Medulla oblongata (tissue), 1 donor: Measurements from ENCODE around the gene CDC42EP2.
A peak's percentile ranks its signal among the peaks of the same experiment; 100 is the strongest.

Experiments used
- DNase-seq: peaks from one replicate; pipeline ENCODE4 v3.0.0-alpha.2; 2015; ENCODE audit errors: extremely low spot score

The CDC42EP2 gene, protein sequence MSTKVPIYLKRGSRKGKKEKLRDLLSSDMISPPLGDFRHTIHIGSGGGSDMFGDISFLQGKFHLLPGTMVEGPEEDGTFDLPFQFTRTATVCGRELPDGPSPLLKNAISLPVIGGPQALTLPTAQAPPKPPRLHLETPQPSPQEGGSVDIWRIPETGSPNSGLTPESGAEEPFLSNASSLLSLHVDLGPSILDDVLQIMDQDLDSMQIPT

GRCh38 chr11:65314501-65315203 lies at the start of gene CDC42EP2:
TSS of gene CDC42EP2 (plus strand) at chr11:65314866. CDS start at chr11:65320899, 6,033 bp downstream.
- DNase-seq, result peak; percentile 93

GRCh38 chr11:65266210-65266609 lies 48.5 kb upstream of the CDC42EP2 start:
- no peak for DNase-seq

DNA sequence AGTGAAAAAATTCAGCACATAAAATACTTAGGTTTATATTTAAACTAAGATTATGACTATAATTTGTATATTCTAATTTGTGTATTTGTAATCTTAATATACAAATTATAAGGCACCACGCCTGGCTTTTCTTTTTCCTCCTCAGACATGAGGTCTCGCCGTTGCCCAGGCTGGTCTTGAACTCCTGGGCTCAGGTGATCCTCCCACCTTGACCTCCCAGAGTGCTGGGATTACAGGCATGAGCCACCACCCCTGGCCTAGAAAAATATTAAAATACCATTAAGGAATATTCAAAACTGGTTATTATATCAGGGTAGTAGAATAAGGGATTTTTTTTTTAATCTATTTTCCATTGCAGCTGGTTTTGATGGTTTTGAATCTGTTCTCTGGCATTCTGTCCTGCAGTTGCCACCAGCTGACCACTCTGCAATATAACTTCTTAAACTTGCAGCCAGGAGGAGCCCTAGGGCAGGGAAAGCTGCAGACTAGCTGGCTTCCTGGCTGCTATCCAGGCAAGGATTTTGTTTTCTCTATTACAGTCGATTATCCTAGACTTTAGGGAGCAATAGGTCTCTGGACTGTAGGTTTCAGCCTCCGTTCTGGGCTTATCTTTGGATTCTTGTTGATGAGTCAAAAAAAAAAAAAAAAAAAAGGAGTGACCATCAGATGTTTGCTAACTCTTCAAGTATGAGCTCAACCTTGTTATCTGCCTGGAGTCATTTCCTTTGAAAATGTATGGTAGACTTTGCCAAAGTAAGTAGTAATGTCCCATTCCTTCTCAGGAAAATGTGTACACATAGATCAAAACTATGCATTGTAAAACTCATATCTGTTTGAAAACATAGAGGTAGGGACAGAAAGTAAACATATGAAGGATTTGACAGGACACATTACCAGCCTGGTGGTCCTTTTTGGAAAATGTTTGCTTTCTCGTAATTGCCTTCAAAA lies 39.7 kb upstream of the CDC42EP2 start:
- DNase-seq, result peak; percentile 91

DNA sequence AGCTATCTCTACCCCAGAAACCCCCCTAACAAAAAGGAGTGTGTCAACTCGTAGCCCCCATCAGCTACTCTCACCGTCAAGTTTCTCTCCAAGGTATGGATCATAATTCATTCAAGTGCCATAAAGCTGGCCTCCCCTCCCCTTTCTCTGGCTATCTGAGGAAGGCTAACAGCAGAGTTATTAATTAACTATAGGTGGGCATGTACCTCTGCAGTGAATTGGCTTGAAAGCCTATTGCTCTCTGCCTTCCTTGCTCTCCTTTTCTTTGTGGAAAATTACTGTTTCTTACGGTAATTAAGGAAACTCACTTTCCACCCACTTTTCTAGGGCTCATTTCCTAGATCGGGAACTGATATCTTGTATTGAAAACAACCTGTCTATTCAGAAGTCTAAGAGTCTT lies 38.8 kb upstream of the CDC42EP2 start:
- DNase-seq, result no peak

GRCh38 chr11:65277631-65278277 lies 36.9 kb upstream of the CDC42EP2 start:
- DNase-seq, result no peak

GRCh38 chr11:65278356-65278755 lies 36.3 kb upstream of the CDC42EP2 start:
- no peak for DNase-seq

DNA sequence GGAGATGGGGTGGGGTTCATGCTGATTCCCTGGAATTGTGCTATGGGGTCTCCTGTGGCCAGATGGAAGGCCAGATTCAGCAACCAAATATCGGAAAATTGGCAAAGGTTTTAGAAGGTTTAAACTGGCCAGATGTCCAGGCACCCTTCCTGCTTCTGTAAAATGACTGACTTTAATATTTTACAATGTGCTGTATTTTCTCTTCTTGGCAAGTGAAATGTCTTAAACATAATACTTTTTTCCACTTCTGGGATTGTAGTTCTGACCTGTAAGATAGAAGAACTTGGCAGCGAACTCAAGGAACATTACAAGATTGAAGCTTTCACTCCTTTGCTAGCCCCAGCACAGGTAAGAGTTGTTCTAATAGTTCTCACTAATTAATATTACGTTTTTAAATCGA lies 35.4 kb upstream of the CDC42EP2 start:
- DNase-seq, result no peak

DNA sequence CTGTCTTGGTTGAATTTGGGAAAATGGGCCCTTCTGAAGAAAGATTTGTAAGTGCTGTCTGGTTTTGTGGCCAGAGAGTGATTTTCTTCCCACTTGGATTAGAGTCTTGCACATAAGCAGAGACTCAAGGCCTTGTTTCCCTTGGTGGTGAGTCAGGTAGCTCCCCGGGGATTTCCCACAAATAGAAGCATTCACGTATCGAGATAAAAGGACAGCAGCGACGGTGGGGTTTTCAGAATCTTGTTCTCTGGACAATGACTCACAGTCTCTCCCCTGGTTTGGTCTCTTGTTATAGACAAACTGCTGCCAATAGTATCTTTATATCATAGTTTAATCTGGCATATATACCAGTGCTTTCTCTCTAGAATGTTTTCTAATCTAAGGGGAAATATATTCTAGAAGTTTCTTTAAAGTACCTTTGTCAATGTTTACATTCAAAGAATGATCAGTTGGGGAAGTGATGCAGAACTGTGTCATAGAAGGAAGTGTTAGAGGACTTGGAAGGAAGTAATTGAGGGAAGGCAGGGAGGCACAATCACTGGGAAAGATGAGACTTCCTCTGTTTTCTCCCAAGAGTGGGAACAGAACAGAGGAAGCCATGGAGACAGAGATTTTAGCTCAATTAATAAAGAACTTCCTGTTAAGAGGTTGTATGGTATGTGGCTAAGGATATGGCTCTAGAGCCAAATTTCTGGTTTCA lies 34.8 kb upstream of the CDC42EP2 start:
- no peak for DNase-seq

DNA sequence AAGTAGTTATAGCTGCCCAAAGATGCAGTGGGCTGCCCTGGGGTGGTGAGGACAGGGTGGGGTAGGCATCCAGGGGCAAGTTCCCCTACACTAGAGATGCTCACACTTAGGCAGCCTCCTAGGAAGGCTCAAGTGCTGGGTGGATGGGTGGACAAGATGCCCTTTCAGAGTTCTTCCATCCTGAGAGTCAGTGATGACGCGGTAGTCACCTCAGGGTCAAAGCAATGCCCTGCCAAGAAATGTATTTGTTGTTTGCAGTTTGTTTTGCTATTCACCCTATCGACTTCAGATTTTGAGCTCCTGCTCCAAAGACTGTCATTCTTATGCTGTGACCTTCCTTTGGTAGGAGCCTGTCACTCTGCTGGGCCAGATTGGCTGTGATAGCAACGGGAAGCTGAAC lies 34.0 kb upstream of the CDC42EP2 start:
- no peak for DNase-seq

DNA sequence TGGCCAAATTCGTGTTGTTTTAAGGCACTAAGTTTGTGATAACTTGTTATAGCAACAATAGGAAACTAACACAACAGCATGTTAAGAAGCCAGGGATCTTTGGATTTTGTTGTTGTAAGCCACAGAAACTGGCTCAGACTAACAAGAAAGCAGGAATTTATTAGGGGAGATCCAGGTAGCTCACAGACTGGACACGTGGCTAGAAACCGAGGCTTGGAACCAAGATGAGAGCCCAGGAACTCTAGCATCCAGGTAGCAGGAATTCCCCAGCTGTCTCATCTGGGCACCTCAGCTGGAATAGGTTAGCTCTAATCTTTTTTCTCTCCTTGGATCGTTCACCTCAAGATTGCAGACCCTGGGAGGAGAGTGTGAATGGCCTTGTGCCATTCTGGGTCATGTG lies 28.0 kb upstream of the CDC42EP2 start:
- DNase-seq, result no peak

GRCh38 chr11:65287601-65288000 lies 27.1 kb upstream of the CDC42EP2 start:
- no peak for DNase-seq

- DNase-seq, result no peak
These were observed 25.7 kb upstream of the CDC42EP2 start for GRCh38 chr11:65288706-65289536.

- DNase-seq, result peak; percentile 95
These were observed 24.1 kb upstream of the CDC42EP2 start for GRCh38 chr11:65290448-65291165.

DNA sequence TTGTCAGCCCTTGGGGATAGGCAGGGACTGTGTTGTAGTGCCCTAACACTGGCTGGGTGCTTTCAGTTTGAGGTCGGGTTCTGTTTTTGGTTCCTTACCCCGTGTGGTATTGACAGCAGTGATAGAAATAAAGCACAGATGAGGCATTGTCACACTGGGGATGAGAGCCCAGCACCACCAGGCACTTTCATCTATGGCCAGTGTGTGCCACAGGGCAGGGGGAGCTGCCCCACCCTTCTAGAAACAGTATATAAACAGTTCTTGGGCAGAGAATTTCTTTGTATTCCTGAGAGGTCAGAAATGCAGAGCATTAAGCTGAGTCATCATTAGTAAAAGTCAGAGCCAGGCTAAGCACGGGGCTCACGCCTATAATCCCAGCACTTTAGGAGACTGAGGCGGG lies 23.1 kb upstream of the CDC42EP2 start:
- DNase-seq, result peak; percentile 94

DNA sequence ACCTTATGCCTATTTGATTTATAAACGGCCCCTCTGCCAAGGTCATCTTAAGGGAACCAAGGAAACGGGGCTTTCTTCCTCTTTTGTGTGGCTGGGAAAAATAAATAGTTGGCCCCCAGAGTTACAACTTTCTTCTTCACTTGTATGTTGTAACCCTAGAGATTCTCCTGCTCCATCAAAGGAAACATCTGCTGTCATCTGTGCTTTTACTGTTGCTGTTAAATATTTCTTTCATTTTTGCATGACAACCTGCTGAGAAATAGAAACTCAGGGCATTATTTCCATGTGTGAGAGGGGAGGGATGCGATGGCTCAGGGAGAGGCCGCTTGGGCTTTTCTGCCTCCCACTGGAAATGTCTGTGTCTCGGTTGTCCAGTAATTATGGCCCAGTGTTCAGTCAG lies 21.8 kb upstream of the CDC42EP2 start:
- no peak for DNase-seq

DNA sequence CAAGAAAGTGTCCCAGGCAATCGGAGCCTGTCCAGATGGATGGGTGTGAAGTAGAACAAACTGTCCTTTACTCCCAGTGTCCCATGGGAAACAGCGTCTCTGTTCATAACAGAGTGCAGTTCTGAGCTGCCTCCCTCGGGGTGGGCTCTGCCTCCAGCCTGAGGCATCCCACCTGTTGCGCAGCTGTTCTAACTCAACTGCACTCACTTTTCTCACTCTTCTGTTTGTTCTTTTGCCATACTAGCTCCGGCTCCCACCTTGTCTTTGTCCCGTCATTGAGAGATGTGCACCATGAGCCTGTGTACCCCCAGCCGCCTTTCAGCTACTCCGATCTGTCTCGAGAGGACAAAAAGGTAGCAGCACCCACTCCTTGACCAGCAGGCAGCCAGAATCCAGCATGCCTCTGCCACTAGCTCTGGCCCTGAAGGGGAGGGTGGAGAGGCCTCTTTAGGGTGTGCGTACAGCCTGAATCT lies 20.7 kb upstream of the CDC42EP2 start:
- no peak for DNase-seq

DNA sequence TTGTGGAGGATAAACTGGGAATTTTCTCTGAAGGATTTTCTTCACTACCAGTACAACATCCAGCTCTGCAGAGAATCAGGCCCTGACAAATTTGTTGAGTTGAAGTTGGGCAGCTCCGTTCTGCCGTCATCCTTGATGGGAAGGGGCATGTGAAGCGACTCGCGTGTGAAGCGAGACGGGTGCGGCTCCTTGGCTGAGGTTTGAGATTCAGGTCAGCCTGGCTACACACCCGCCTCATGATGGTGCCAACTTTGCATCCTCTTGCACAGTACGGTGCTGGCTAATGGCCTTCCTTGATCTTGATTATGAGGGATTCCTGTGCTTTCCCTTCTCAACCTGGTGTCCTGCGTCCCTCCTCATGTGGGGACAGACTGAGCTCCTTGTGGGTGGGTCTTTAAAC lies 19.7 kb upstream of the CDC42EP2 start:
- DNase-seq, result no peak

DNA sequence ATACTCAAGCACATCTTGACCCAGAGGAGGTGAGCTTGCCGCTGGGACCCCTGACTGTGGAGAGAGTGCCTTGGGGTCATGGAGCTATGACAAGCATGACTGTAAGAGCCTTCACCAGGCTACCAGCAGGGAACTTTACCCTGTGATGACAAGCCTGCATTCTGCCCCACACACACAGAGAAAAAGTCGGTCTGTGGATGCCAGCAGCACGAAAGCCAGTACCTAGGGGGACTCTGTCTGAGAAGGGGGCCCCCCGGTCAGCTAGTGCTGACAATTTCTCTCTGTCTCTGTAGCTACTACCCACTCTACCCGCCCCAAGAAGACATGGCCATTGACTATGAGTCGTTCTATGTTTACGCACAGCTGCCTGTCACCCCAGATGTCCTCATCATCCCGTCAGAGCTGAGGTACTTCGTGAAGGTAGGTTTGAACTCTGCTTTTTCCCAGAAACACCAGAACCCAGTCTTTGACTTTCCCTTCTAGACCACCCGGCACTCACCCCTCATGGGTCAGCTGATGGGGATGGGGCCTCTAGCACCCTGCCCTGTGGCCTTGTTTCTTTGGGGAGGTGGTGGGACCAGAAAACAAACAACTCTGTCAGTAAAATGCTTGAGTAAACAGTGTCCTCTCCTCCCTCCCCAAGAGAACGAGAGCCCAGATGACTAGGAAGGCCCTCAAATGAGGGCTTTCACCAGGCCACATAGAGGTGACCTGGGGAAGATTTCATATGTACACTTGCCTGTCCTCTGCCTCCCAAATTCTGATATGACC lies 18.9 kb upstream of the CDC42EP2 start:
- no peak for DNase-seq
